Measurements from ENCODE around the gene MEIS2.

- TF ChIP-seq CTCF (IDR thresholded peaks at IDR 0.05; ENCODE audit: borderline replicate concordance, extremely low read depth, low read length, poor library complexity, severe bottlenecking) (no peak), EZH2 (IDR thresholded peaks at IDR 0.05; ENCODE audit: borderline replicate concordance, low read depth, low read length, severe bottlenecking) (no peak)
These were observed 11.8 kb upstream of the MEIS2 start for GRCh38 chr15:37112171-37112570.

All from DND-41 (cell line).